Measurements from ENCODE around the gene TMEM45B. TPM values are rescaled to one million over a fixed set of nuclear protein-coding genes. Genes with fewer than 3 reads are reported as not detected.
A peak's percentile ranks its signal among the peaks of the same experiment; 100 is the strongest.
"Not testable (repeated sequence)": the region's sequence is repeated elsewhere in the genome, so short reads cannot be mapped to it uniquely, and the experiment has no call there.

TMEM45B gene
- total RNA-seq, 1 donor from 2014 or later = 28.2 TPM

GRCh38 chr11:129864811-129865210 is 49.2 kb downstream of the TMEM45B start:
- Mint-ChIP-seq H3K27ac (no peak overlapping the region), H3K9me3 (no peaks in the 10 kb centered on the region), H3K4me3 (no peak overlapping the region), H3K4me1 (ENCODE audit: unreplicated experiment) (peaks cover 10% of the 10 kb centered on the region), H3K27me3 (no peaks in the 10 kb centered on the region), H3K36me3 (peaks cover 48% of the 10 kb centered on the region)
- TF ChIP-seq, protein P1, sequence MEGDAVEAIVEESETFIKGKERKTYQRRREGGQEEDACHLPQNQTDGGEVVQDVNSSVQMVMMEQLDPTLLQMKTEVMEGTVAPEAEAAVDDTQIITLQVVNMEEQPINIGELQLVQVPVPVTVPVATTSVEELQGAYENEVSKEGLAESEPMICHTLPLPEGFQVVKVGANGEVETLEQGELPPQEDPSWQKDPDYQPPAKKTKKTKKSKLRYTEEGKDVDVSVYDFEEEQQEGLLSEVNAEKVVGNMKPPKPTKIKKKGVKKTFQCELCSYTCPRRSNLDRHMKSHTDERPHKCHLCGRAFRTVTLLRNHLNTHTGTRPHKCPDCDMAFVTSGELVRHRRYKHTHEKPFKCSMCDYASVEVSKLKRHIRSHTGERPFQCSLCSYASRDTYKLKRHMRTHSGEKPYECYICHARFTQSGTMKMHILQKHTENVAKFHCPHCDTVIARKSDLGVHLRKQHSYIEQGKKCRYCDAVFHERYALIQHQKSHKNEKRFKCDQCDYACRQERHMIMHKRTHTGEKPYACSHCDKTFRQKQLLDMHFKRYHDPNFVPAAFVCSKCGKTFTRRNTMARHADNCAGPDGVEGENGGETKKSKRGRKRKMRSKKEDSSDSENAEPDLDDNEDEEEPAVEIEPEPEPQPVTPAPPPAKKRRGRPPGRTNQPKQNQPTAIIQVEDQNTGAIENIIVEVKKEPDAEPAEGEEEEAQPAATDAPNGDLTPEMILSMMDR (conservative IDR thresholded peaks at IDR 0.05) = no peak
- no peak for DNase-seq (ENCODE audit: extremely low spot score, unreplicated experiment)

- no peaks in the 10 kb centered on the region for H3K9me3 Mint-ChIP-seq
- DNase-seq (ENCODE audit: extremely low spot score, unreplicated experiment) = no peak
- no peaks in the 10 kb centered on the region for H3K27me3 Mint-ChIP-seq
- no peak overlapping the region for H3K4me3 Mint-ChIP-seq
- H3K4me1 Mint-ChIP-seq (ENCODE audit: unreplicated experiment) = peaks cover 10% of the 10 kb centered on the region
- TF ChIP-seq, protein P1 (conservative IDR thresholded peaks at IDR 0.05) = no peak
- peaks cover 48% of the 10 kb centered on the region for H3K36me3 Mint-ChIP-seq
- peak overlapping the region; percentile 64 for H3K27ac Mint-ChIP-seq
These were observed 50.1 kb downstream of the TMEM45B start for GRCh38 chr11:129865701-129866100.

DNA sequence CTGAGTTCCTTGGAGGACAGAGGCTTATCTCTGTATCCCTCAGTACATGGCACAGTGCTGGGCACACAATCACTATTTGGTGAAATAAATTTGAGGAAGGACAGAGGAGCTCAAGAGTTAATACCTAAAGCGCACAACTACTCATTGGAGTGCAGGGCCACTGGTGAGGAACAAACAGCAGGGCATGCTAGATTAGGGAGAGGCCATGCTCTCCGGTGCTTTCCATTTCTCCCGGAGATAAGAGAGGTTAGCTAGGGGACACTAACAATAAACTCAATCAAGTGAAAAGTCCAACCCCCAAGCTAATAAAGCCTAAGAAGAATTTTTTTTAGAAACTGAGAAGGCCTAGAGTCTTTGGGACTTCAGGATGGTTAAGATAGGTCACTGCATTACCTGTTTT is 50.7 kb downstream of the TMEM45B start:
- H3K36me3 Mint-ChIP-seq = peaks cover 54% of the 10 kb centered on the region
- H3K4me1 Mint-ChIP-seq (ENCODE audit: unreplicated experiment) = peaks cover 10% of the 10 kb centered on the region
- TF ChIP-seq, protein P1 (conservative IDR thresholded peaks at IDR 0.05) = no peak
- H3K4me3 Mint-ChIP-seq = no peak overlapping the region
- H3K27me3 Mint-ChIP-seq = no peaks in the 10 kb centered on the region
- peak overlapping the region; percentile 64 for H3K27ac Mint-ChIP-seq
- DNase-seq (ENCODE audit: extremely low spot score, unreplicated experiment) = no peak
- H3K9me3 Mint-ChIP-seq = no peaks in the 10 kb centered on the region

GRCh38 chr11:129868626-129869025 is 53.0 kb downstream of the TMEM45B start:
- H3K36me3 Mint-ChIP-seq = peaks cover 52% of the 10 kb centered on the region
- H3K9me3 Mint-ChIP-seq; H3K4me3 Mint-ChIP-seq; DNase-seq (ENCODE audit: extremely low spot score, unreplicated experiment); H3K4me1 Mint-ChIP-seq (ENCODE audit: unreplicated experiment); H3K27me3 Mint-ChIP-seq; H3K27ac Mint-ChIP-seq: not testable (repeated sequence)

DNA sequence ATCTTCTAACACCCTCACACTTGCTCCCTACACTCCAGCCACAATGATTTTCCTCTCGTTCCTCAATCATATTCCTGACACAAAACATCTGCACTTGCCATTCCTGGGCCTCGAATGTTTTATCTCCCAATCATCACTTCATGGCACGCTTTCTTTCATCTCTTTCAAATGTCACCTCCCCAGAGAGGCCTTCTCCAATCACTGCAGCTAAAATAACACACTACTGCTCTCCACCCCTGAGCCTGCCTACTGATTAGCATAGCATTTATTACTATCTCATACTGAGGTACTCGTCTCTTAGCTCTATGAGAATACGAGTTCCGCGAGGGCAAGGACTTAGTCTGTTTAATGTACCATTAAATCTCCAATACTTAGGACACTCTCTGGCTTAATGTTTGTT is 56.3 kb downstream of the TMEM45B start:
- Mint-ChIP-seq H3K36me3 (peaks cover 50% of the 10 kb centered on the region), H3K9me3 (no peaks in the 10 kb centered on the region), H3K4me3 (no peak overlapping the region), H3K4me1 (ENCODE audit: unreplicated experiment) (no peaks in the 10 kb centered on the region), H3K27ac (no peak overlapping the region), H3K27me3 (no peaks in the 10 kb centered on the region)
- DNase-seq (ENCODE audit: extremely low spot score, unreplicated experiment) = no peak
- TF ChIP-seq, protein P1 (conservative IDR thresholded peaks at IDR 0.05) = no peak

GRCh38 chr11:129880311-129880710 is 64.7 kb downstream of the TMEM45B start:
- Mint-ChIP-seq H3K4me3 (no peak overlapping the region), H3K27me3 (no peaks in the 10 kb centered on the region), H3K27ac (no peak overlapping the region), H3K9me3 (no peaks in the 10 kb centered on the region), H3K36me3 (peaks cover 42% of the 10 kb centered on the region), H3K4me1 (ENCODE audit: unreplicated experiment) (no peaks in the 10 kb centered on the region)
- DNase-seq (ENCODE audit: extremely low spot score, unreplicated experiment) = no peak
- TF ChIP-seq, protein P1 (conservative IDR thresholded peaks at IDR 0.05) = no peak
